Uterus (tissue), 2 donors: ENCODE data around the gene FBXO21.

Experiments used
- POLR2A ChIP-seq, 2 donors: fragments of 450-650 bp; IDR thresholded peaks; one replicate each; pipeline ENCODE4 v1.6.1; 2016; ENCODE audit warnings: antibody characterized with exemption in 2 of 2, mild to moderate bottlenecking in 1 of 2, moderate library complexity in 1 of 2
- TF ChIP-seq, protein P1 (sequence below), 4 experiments: fragments of 200-600 bp in 2 of 4; fragments of 450-650 bp in 2 of 4; sonication (generic) in 2 of 4; IDR thresholded peaks; one replicate each; pipeline ENCODE4 v1.5.1; 2016 to 2019; ENCODE audit warnings: antibody characterized with exemption in 4 of 4, mild to moderate bottlenecking in 2 of 4, moderate library complexity in 1 of 4

DNA sequence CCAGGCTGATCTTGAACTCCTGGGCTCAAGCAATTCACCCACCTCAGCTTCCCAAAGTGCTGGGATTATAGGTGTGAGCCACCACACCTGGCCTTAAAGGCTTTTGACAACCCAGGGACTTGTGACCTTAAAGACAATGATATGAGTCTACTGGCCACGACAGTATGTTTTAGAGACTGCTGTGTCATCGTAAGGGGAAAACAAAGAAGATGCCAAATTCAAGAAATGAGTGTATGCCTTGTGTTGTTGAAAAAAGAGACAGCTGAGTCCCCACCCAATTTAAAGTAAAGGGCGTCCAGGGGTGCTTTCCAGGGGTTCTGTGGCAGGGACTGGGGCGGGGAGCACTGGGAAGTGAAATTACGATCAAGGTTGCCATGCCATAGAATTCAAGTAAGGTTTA is 26.4 kb upstream of the FBXO21 start:
- TF ChIP-seq, protein P1, sequence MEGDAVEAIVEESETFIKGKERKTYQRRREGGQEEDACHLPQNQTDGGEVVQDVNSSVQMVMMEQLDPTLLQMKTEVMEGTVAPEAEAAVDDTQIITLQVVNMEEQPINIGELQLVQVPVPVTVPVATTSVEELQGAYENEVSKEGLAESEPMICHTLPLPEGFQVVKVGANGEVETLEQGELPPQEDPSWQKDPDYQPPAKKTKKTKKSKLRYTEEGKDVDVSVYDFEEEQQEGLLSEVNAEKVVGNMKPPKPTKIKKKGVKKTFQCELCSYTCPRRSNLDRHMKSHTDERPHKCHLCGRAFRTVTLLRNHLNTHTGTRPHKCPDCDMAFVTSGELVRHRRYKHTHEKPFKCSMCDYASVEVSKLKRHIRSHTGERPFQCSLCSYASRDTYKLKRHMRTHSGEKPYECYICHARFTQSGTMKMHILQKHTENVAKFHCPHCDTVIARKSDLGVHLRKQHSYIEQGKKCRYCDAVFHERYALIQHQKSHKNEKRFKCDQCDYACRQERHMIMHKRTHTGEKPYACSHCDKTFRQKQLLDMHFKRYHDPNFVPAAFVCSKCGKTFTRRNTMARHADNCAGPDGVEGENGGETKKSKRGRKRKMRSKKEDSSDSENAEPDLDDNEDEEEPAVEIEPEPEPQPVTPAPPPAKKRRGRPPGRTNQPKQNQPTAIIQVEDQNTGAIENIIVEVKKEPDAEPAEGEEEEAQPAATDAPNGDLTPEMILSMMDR (IDR thresholded peaks at IDR 0.05): no peak
- no peak for TF ChIP-seq POLR2A (IDR thresholded peaks at IDR 0.05)
